Keratinocyte (primary cell): ENCODE data around the gene FAF2. TPM values are rescaled to one million over a fixed set of nuclear protein-coding genes. Genes with fewer than 3 reads are reported as not detected.

ENCODE experiments used
- DNase-seq: peaks from one replicate; pipeline ENCODE4 v3.0.0-alpha.2; 2011; ENCODE audit warnings: low read depth, missing footprints, low spot score
- FAIRE-seq: peaks from 2 replicates; lab custom pipeline; 2011; peaks lifted over from hg19 to GRCh38; lab: Jason Lieb, UNC
- H2AFZ ChIP-seq: 2 replicates; pipeline ENCODE4 v1.6.0; 2012; ENCODE audit warnings: low read length, control low read depth, inconsistent platforms; ENCODE audit not compliant: control insufficient read depth
- H3K27ac ChIP-seq: 2 replicates; pipeline ENCODE4 v1.5.1; 2011; ENCODE audit warnings: low read length; ENCODE audit not compliant: control insufficient read depth, insufficient read depth
- H3K27me3 ChIP-seq: 3 replicates; pipeline ENCODE4 v1.6.0; 2011; ENCODE audit warnings: low read length; ENCODE audit not compliant: control insufficient read depth, insufficient read depth; ENCODE audit errors: extremely low read depth
- H3K36me3 ChIP-seq, 2 experiments: 2 replicates in 1 of 2; 3 replicates in 1 of 2; pipeline ENCODE4 v1.5.1; 2011; ENCODE audit warnings: low read length in 2 of 2, mild to moderate bottlenecking in 1 of 2; ENCODE audit not compliant: control insufficient read depth in 2 of 2, insufficient read depth in 2 of 2; ENCODE audit errors: extremely low read depth in 1 of 2
- H3K4me1 ChIP-seq: 3 replicates; pipeline ENCODE4 v1.5.1; 2011; ENCODE audit warnings: low read length; ENCODE audit not compliant: control insufficient read depth, insufficient read depth; ENCODE audit errors: extremely low read depth
- H3K4me2 ChIP-seq: 3 replicates; pipeline ENCODE4 v1.6.0; 2011; ENCODE audit warnings: low read depth, low read length; ENCODE audit not compliant: control insufficient read depth, insufficient read depth; ENCODE audit errors: extremely low read depth
- H3K4me3 ChIP-seq, 3 experiments: fragments of 200-600 bp in 1 of 3; sonication (generic) in 1 of 3; 2 replicates in 2 of 3; 3 replicates in 1 of 3; pipeline ENCODE4 v1.5.1; 2011 to 2016; ENCODE audit warnings: low read length in 3 of 3, mild to moderate bottlenecking in 3 of 3, control low read depth in 2 of 3, inconsistent platforms in 1 of 3, low read depth in 1 of 3, mixed read lengths in 1 of 3, mixed run types in 1 of 3, moderate library complexity in 1 of 3; ENCODE audit not compliant: control insufficient read depth in 2 of 3, insufficient read depth in 2 of 3; ENCODE audit errors: extremely low read depth in 1 of 3
- H3K79me2 ChIP-seq: 2 replicates; pipeline ENCODE4 v1.6.0; 2012; ENCODE audit warnings: low read length; ENCODE audit not compliant: control insufficient read depth, insufficient read depth
- H3K9ac ChIP-seq: 3 replicates; pipeline ENCODE4 v1.6.0; 2011; ENCODE audit warnings: low read length; ENCODE audit not compliant: control insufficient read depth, insufficient read depth; ENCODE audit errors: extremely low read depth
- H3K9me1 ChIP-seq: 3 replicates; pipeline ENCODE4 v1.6.0; 2011; ENCODE audit warnings: low read length; ENCODE audit not compliant: control insufficient read depth, insufficient read depth; ENCODE audit errors: extremely low read depth
- H3K9me3 ChIP-seq: 2 replicates; pipeline ENCODE4 v1.5.1; 2012; ENCODE audit warnings: low read depth, low read length; ENCODE audit not compliant: control insufficient read depth
- H4K20me1 ChIP-seq: 3 replicates; pipeline ENCODE4 v1.6.0; 2011; ENCODE audit warnings: low read length; ENCODE audit not compliant: control insufficient read depth, insufficient read depth; ENCODE audit errors: extremely low read depth
- EZH2 ChIP-seq: IDR thresholded peaks from one replicate; pipeline ENCODE4 v1.6.1; 2012; ENCODE audit warnings: inconsistent platforms, mild to moderate bottlenecking, low read length, moderate library complexity
- dilution Hi-C: fragments of 300-500 bp; cut with MboI; formaldehyde crosslinking; loops from one replicate; pipeline ENCODE4 v1.7.0; 2020; ENCODE audit warnings: low sequenced_read_pairs; ENCODE audit not compliant: extremely low pct_ligation_motif_present
- polyA plus RNA-seq, 5 experiments: library from polyadenylated mRNA; depleted of rRNA in 3 of 5; stranded (reverse) in 3 of 5; stranded (forward) in 1 of 5; unstranded in 1 of 5; fragments of >200 nt; gene quantifications; 1 replicate in 1 of 5; 2 replicates in 3 of 5; 3 replicates in 1 of 5; pipeline versions ENCODE4 v1.2.1 to v1.2.3, GENCODE V29; 2011 to 2012; ENCODE audit warnings: missing spikeins in 2 of 5, low read depth in 1 of 5, low replicate concordance in 1 of 5
- TF ChIP-seq, protein P1 (sequence below), 3 experiments: IDR thresholded peaks in 1 of 3; conservative IDR thresholded peaks in 1 of 3; optimal IDR thresholded peaks in 1 of 3; 2 replicates in 2 of 3; 3 replicates in 1 of 3; pipeline versions ENCODE3 to v1.5.1; 2011; ENCODE audit warnings: low read length in 3 of 3, mild to moderate bottlenecking in 3 of 3, moderate library complexity in 2 of 3, control low read depth in 1 of 3, inconsistent platforms in 1 of 3; ENCODE audit not compliant: insufficient read depth in 2 of 3; ENCODE audit errors: extremely low read depth in 1 of 3

The FAF2 gene
- polyA plus RNA-seq, 1 donor (not counting 4 experiments of a cell fraction or from before 2014, with no cell fraction given), result 52.9 TPM

DNA sequence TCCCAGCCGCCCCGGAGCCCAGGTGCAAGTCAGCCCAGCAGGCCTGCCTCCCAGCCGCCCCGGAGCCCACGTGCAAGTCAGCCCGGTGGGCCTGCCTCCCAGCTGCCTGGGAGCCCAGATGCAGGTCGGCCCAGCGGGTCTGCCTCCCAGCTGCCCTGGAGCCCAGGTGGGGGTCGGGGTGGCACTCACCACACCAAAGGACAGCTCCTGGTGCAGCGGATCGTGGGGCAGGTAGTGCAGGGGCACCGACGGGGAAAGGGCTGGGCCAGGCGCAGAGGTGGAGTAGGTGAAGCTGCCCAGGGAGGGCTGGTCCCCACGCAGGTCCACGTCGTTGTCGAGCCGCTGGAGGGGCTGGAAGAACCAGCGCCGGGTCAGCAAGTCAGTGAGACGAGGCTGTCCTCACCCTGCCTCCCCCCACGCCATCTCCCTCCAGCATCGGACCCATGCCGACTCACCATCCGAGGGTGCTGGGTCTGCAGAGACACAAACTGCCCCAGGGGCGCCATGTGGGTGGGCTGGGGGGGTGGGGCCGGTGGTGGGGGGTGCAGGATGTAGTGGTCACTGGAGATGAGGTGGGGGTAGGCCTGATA lies 82.3 kb downstream of the FAF2 start:
- Histone ChIP-seq H3K27ac (no peak overlapping the region), H3K9ac (no peak overlapping the region), H3K4me3 (no peak overlapping the region), H3K27me3 (no peaks in the 10 kb centered on the region), H3K4me2 (no peak overlapping the region), H3K4me1 (peaks cover 39% of the 10 kb centered on the region), H3K9me3 (no peaks in the 10 kb centered on the region), H3K9me1 (peaks cover 7% of the 10 kb centered on the region), H3K36me3 (peaks cover 18 to 36% of the 10 kb centered on the region in 2 experiments), H4K20me1 (no peaks in the 10 kb centered on the region), H3K79me2 (peaks cover 27% of the 10 kb centered on the region), H2AFZ (no peak overlapping the region)
- DNase-seq (no peak), FAIRE-seq (no peak)
- TF ChIP-seq, protein P1, sequence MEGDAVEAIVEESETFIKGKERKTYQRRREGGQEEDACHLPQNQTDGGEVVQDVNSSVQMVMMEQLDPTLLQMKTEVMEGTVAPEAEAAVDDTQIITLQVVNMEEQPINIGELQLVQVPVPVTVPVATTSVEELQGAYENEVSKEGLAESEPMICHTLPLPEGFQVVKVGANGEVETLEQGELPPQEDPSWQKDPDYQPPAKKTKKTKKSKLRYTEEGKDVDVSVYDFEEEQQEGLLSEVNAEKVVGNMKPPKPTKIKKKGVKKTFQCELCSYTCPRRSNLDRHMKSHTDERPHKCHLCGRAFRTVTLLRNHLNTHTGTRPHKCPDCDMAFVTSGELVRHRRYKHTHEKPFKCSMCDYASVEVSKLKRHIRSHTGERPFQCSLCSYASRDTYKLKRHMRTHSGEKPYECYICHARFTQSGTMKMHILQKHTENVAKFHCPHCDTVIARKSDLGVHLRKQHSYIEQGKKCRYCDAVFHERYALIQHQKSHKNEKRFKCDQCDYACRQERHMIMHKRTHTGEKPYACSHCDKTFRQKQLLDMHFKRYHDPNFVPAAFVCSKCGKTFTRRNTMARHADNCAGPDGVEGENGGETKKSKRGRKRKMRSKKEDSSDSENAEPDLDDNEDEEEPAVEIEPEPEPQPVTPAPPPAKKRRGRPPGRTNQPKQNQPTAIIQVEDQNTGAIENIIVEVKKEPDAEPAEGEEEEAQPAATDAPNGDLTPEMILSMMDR (optimal IDR thresholded peaks at IDR 0.05 in 1 of 3, IDR thresholded peaks at IDR 0.05 in 1 of 3, conservative IDR thresholded peaks at IDR 0.05 in 1 of 3; ENCODE audit: extremely low read depth in 1 of 3, insufficient read depth in 2 of 3, low read length in 3 of 3), result no peak
- TF ChIP-seq EZH2, result no peak
- dilution Hi-C loops, result no loop called here

DNA sequence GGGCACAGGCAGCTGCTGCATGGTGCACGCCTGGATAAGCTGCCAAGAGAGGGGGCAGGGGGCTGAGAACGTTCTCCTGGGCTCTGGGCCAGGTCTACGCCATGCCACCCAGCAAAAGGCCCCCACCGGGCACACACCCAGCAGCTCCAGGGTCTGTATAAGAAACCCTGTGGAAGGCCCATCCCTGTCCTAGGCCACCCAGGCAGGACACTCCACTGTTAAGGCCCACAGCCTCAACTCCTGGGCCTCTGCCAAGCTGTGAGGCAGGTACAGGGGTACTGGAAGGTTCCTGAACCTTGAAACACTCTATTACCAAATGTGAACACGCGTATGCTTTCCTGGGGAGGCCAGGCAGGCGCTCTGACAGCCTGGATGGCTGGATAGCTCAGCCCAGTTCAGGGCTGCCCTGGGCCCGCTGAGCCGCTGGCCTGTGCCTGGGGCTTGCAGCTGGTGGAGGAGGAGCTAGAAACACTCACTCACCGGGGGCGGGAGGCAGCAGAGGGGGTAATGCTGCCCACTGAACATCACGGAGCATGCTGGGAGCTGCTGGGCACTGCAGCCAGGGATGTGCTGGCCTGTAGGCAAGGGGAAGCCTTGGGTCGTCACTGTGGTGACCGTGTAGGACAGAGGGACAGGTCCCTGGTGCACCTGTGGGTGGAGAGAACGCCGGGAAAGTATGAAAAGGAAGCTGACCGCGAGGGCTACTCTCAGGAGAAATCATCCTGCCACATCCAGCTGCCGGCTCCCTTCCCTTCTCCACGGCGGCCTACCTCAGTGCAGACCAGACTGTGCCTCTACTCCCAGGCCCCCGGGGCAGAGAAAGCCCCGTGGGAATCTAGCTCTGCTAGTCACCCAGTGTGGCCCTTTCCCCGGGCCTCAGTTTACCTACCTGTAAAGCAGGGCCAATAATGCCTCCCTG lies 83.1 kb downstream of the FAF2 start:
- H3K27ac ChIP-seq, result no peak overlapping the region
- H4K20me1 ChIP-seq, result no peaks in the 10 kb centered on the region
- FAIRE-seq (no peak), DNase-seq (no peak)
- H3K4me1 ChIP-seq, result peaks cover 42% of the 10 kb centered on the region
- TF ChIP-seq, protein P1 (optimal IDR thresholded peaks at IDR 0.05 in 1 of 3, IDR thresholded peaks at IDR 0.05 in 1 of 3, conservative IDR thresholded peaks at IDR 0.05 in 1 of 3; ENCODE audit: extremely low read depth in 1 of 3, insufficient read depth in 2 of 3, low read length in 3 of 3), result no peak
- TF ChIP-seq EZH2, result no peak
- H3K4me3 ChIP-seq, result no peak overlapping the region
- dilution Hi-C loops, result no loop called here
- peaks cover 18 to 36% of the 10 kb centered on the region in 2 experiments for H3K36me3 ChIP-seq
- no peaks in the 10 kb centered on the region for H3K27me3 ChIP-seq
- H2AFZ ChIP-seq, result no peak overlapping the region
- H3K79me2 ChIP-seq, result peaks cover 34% of the 10 kb centered on the region
- H3K9me1 ChIP-seq, result peaks cover 7% of the 10 kb centered on the region
- H3K4me2 ChIP-seq, result no peak overlapping the region
- no peaks in the 10 kb centered on the region for H3K9me3 ChIP-seq
- H3K9ac ChIP-seq, result no peak overlapping the region
